Epithelial cell of prostate (primary cell): ENCODE results near the gene KCNQ1.

Experiments
- DNase-seq: peaks from one replicate; pipeline ENCODE4 v3.0.0-alpha.2; 2011; ENCODE audit warnings: low read depth, low spot score
- H3K27ac ChIP-seq: fragments of 450-650 bp; 2 replicates; pipeline ENCODE4 v1.5.1; 2017; ENCODE audit warnings: mild to moderate bottlenecking

The KCNQ1 gene

DNA sequence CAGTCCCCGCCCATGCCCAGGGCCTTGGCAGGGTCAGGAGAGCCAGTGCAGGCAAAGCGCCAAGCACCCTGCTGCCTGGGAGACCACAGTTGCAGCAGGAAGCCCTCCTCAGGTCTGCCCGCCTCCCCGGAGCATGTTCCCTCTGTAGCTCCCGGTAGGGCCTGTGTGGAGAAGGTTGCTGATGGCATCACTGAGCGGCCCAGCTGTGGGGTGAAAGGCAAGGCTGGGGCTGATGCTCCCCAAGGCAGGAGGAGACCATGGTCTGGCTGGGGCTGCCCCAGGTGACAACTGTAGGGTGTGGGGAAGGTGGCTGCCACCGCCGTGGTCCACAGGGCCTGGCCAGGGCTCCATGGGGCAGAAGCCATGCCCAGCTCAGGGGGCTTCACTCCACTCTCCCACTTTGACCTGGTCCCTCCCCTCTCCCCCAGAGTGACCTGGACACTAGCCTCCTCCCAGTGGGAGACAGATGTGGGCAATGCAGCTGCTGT lies 387.8 kb downstream of the KCNQ1 start:
- no peak overlapping the region for H3K27ac ChIP-seq
- DNase-seq, result no peak

DNA sequence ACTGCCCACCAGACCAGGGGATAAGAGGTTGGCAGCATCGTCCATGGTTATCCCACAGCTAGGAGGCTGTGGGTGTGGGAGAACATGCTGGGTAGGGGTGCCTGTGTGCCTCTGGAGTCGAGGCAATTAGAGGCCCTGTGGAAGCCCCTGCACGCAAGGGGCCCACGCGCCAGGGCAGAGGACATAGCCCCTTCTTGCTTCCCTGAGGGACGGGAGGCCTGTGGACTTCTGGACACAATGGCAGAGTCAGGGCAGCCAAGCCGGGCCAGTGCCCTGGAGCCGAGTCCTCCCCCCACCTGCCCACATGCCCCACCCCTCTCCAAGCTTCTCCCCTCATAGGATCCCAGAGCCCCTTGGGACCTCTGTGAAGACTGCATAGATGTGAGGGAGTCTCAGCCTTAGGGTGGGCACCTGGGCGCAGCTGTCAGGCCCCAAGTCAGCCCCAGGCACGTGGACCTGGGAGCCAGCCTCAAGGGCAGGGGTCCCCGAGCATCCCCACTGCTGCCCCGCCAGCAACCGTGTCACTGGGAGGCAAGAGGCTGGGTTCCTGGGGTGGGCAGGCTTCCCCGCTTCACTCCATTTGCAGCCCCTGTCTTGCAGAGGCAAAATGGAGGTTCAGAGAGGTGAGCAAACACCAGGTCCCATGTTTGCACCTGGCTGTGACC lies 388.4 kb downstream of the KCNQ1 start:
- no peak overlapping the region for H3K27ac ChIP-seq
- no peak for DNase-seq

DNA sequence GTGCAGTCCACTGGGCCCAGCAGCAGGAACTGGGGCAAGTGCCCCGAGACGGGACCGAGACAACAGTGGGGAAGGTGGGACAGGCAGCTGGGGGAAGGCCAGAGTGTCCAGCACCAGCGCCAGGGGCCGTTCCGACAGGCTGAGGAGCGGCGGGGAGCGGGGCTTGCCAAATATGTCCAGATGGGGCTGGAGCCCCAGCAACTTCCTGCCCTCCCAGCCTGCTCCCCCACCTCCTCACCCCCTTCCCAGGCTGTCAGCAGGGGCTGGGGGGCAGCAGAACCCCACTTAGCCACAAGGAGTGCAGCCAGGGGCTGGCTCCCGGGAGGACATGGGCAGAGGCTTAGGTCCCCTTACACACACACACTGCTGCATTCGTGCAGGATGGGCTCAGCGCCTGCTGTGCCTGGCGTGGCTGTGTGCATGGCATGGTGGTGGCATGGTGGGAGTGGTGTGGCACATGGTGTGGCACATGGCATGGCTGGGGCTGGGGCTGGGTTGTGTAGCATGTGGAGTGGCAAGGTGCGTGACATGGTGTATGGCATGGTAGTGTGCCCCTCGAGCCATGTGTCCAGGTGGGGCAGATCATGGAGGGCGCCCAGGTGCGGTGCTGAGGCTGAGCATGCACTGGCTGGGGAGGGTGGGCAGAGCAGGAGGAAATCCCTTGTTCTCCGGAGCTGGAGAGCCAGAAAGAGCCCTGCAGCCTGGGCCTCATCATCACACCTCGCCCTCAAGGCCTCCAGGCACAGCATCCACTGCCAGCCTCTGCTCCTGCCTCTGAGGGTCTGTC lies 389.1 kb downstream of the KCNQ1 start:
- DNase-seq, result no peak
- no peak overlapping the region for H3K27ac ChIP-seq

DNA sequence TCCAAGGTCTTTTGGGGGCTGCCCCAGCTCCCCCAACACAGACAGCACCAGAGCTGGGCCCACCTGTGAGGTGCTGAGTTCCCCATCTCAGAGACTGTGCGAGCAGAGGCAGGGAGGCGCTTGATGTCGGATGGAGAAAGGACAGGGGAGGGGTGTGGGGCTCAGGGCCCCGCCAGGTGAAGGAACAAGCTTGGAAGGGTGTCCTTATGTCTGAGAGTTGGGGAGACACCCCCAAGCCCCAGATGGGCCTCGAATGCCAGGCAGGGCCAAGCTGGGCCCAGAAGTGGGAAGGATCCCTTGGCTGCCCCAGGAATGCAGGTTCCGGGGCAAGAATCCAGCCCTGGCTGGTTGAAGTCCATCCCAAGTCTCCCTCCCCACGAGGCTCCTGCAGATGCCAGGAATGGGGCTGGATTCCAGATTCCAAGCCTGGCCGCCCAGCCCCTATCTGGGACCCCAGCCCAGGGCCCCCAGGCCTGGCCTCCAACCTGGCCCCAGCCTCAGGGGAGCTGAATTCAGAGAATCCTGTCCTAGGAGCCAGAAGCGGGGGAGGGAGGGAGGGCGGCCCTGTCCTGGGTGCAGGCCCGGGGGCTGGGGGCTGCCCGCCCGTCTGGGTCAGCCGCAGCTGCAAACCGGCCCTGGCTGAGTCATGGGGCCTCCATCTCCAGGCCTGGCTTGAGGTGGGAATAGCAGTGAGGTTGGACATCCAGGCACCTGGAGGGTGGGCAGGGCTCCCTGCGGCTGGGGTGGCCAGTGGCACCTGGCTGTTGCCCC lies 389.9 kb downstream of the KCNQ1 start:
- H3K27ac ChIP-seq, result no peak overlapping the region

DNA sequence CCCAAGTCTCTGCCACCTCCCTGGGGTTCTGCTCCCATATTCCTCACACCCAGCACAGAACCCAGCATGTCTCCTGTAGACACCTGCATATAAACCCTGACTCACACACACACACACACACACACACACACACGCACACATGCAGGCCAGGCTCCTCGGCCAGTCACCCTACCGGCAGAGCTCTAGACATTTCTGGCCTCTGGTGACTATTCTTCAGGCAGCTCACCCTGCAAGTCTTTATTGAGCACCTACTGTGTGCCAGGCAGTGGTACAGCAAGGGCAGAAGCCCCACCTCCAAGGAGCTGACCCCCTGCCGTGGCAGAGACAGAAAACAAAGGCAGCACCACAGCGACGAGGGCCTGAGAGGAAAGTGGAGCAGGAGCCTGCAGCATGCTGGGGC lies 390.5 kb downstream of the KCNQ1 start:
- peak; percentile 29 for DNase-seq
- no peak overlapping the region for H3K27ac ChIP-seq

More for the DNA sequence above, 389.9 kb downstream of the KCNQ1 start:
- no peak for DNase-seq

DNA sequence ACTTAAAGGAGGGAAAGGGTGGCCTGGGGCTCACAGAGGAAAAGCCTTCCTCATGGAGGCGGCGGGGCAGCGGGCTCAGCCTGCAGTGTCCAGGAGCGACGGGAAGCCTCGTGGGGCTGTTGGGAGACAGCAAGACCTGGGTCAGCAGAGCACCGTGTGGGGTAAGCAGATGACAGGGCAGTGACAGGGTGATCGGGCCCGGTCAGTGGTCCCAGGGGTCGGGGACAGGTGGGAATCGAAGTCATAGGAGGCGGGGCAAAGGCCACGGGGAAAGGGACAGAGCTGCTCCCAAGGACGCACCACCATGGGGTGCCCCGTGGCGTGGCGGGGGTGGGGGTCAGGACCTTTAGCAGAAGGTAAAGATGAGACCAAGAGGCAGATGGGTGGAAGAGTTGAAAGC lies 390.9 kb downstream of the KCNQ1 start:
- H3K27ac ChIP-seq, result no peak overlapping the region
- DNase-seq, result no peak

DNA sequence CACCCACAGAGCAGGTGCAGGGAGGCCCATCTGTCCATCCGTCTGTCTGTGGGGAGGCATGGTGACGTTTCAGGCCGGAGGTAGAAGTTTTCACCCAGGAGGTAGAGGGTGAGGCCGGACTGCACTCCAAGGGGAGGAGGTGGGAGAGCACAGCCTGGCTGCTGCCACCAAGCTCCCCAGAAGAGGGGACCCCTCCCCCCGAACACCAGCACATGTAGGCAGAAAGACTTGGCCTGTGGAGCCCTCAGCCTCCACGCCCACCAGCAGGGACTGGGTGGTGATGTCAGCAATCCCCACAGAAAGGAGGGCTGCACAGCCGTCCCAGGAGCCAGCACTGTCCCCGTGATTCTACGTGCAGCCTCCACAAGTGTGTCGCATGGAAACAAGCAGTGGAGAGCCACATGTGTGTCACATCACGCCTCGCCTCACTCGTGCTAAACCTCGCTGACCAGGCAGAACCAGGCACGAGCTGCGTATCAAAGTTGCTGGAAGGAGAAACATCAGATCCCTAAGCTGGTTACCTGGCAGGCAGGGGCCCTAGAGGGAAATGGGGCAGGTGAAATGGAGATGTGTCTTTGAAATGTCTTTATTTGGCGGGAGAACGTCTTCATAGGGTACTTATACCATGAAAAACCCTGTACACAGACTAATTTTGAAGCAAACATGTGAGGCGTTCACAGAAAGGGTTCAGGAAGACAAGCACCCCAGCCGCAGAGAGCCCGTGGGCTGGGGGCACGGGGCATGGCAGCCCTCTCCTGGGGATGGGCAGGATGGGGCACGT lies 391.7 kb downstream of the KCNQ1 start:
- DNase-seq, result no peak

DNA sequence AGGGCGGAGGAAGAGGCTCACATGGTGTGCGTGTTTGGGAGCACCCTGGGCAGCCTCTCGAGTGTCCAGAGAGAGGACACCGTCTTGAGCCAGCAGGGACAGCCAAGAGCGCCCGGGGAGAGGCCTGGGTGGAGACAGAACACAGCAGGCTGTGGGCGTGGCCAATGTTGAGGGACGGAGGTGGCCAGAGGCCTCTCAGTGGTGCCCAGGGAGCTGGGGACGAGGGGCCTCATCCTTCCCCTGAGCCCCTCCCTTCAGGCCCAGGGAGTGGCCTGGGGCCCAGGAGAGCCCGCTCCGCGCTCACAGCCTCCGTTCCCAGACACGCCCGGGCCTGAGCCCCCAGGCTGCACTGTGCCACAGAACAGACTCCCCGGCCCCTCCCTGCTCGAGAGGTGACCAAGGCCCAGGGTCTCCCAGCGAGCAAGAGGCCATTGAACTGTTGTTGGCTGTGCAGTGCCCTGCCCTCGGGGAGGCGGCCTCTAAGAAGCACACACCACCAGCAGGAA lies 392.3 kb downstream of the KCNQ1 start:
- no peak overlapping the region for H3K27ac ChIP-seq
- DNase-seq, result no peak

More for the DNA sequence above, 391.7 kb downstream of the KCNQ1 start:
- H3K27ac ChIP-seq, result no peak overlapping the region

DNA sequence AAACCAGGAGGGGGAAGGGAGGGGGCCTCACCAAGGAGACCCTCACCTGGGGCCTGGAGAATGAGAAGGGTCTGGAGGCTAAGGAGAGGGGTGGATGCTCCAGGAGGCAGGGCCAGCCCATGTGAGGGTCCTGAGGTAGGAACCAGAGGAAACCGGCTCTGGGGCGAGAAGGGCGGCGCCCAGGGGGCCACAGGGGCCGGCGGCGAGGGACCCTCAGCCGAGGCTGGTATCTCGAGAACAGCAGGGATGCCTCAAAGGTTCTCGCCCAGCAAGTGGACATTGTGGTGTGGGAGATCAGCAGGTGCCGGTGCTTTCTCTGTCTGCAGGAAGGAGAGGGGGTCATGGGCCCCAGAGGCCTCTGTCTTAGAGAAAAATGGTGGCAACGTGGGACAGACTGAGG lies 392.8 kb downstream of the KCNQ1 start:
- H3K27ac ChIP-seq, result no peak overlapping the region
- no peak for DNase-seq

DNA sequence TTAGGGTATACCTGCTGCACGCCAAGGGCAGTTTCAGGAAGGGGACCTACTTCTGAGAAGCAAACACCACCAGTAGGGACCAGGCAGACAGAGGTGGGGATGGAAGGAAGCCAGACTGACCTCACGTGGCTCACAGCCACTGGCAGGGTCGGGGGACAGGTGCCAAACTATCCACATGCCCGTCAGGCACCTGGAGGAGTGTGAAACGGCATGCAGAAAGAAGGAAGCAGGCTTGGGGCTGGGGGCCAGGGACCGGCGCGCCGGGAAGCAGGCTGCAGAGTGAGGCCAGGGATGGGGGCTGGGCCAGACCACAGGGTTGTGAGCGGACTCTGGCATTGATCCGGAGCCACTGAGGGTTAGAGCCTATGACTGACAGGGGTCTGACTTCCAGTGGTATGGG lies 393.3 kb downstream of the KCNQ1 start:
- no peak overlapping the region for H3K27ac ChIP-seq
- no peak for DNase-seq

DNA sequence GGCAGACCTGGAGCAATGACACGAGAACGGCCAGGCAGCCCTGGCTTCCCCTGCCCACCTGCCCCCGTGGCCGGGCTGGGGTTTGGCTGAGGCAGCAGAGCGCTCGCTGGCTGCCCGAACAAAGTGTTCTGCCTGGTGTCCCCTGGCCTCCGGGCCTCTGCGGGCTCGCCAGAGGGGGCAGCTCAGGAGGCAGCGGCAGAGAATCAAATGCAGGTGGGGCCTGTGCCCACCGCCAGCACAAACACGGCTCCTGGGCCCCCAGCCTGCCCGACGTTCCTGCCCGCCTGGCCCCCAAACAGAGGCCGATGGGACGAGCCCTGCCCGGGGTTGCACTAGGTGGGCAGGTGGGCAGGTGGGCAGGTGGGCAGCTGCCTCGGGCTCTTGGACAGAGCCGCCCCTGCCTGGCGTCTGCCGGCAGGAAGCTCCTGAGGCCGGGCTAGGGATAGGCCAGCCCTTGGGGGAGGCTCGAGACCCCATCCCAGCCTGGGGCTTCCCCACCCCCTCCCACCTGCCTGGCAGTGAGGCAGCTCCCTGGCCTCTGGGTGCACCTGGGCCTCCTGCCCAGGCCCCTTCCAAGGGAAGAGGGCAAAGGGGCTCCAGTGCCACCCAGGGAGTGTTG lies 394.0 kb downstream of the KCNQ1 start:
- no peak overlapping the region for H3K27ac ChIP-seq
- no peak for DNase-seq

DNA sequence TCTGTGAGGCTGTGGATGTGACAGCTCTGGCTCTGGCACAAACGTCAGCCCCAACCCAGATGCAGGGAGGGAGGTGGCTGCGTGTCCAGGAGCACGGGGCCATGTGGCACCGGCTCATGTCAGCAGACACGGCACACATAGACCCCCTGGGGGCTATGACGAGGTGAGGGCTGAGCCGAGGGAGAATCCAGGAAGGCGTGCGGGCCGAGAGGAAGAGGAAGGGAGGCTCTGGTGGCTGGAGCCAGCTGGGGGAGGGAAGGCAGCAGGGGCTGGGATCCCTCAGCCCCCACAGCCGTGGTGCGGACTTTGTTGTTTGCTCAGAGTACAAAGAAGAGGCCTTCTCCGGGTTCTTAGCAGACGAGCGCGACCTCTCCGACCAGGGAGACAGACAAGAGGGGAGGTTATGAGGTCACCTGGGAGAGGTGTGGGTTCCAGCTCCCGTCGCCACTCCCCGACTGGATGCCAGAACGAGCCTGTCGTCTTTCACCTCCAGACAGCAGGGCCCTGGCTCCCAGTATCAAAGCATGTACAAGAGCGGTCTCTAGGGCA lies 394.7 kb downstream of the KCNQ1 start:
- no peak for DNase-seq
- H3K27ac ChIP-seq, result no peak overlapping the region

DNA sequence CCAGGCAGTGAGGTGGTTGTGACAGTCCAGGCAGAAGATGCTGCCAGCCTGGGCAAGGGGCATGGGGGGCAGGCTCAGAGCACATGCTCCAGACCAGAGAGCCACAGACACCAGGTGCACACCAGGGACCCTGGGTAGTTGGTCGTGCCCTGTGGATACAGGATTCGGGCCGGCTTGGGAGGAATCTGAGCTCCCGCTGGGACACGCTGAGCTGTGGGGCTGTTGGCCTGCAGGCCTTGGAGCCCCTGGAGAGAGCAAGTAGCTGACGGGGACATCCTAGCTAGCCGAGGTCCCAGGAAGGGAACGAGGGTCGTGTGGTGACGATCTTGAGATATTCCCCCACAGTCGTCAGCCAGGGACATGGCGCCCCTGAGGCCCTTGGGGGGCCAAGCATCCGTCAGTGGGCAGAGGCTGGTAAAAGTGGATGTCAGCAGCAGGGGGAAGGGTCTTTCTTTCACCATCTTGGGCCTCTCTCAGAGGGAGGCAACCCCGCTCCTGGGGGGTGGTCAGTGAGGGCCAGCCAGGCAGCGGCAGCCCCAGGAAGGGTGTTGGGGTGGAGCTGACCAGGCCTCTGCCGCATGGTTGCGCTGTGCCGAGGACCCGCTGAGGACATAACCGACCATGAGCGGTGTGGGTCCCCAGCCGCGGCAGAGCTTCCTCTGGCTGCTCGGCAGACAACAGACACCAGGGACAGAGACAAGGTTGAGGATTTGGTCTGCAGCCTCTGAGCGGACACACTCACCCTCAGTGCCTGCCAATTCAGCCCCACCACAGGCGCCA lies 396.8 kb downstream of the KCNQ1 start:
- no peak for DNase-seq
- H3K27ac ChIP-seq, result no peak overlapping the region

DNA sequence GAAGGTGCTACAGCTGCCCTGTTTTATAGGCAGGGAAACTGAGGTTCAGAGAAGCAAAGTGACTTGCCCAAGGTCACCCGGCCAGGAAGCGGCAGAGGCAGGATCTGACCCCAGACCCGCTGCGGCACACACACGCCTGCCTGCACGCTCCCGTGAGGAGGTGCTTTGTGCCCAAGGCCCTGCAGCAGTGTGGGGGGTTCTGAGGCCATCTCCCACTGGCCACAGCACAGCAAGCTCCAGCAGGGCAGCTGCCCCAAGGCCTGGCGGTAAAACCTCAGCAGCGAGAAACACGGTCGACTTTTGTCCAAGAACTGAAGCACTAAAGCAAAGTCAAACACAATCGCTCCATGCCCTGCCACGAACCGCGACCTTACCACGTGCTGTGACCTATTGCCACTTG lies 398.1 kb downstream of the KCNQ1 start:
- no peak for DNase-seq
- no peak overlapping the region for H3K27ac ChIP-seq

DNA sequence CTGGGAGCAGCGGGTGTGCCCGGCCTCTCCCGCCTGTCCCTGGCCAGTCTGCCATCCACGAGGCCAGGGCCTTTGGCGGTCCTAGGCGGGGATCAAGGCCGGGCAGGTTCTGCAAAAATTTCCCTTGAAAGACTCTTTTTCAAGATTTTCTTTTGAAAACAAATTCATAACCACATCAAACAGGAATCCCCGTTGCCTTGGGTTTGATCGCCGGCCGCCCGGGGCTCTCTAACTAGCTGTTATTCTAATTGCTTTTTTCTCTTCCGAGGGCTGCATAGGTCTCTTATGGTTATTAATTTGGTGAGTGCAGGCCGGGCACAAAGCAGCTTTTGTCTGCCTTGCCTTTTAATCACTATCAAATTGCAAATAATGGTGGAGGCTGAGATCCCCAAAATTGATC lies 398.7 kb downstream of the KCNQ1 start:
- no peak for DNase-seq

DNA sequence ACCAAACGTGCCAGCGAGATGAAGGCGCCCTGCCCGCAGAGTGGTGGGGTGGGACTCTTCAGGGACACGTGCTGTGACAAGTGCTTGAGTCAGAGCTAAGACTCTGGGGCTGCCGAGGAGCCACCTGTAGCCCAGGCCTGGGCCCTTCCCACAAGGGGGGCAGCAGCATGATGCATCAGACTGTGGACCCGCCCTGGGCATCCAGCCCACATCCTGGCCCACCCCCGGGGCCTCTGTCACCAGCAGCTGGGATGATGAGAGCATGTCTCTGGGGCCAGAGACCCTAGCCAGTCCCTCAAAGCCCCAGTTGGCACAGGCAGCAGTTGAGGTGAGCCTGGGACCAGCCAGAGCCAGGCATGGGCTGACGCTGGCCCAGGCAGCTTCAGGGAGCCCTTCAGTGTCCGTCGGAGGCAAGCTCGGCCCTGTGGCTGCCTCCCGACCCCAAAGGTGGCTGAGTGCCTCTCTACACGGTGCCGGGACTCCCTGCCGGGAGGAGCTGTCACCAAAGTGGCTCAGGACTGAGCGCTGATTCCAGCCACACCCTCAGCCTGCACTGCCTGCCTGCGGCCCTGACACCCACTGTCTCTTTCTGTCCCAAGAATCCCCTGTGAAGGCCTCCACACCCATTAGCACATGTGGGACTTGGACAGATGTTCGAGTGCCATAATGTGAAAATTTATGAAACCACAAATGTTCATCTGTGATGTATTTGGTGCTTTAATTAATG lies 399.5 kb downstream of the KCNQ1 start:
- H3K27ac ChIP-seq, result no peak overlapping the region
- no peak for DNase-seq

More for the DNA sequence above, 398.7 kb downstream of the KCNQ1 start:
- H3K27ac ChIP-seq, result no peak overlapping the region

DNA sequence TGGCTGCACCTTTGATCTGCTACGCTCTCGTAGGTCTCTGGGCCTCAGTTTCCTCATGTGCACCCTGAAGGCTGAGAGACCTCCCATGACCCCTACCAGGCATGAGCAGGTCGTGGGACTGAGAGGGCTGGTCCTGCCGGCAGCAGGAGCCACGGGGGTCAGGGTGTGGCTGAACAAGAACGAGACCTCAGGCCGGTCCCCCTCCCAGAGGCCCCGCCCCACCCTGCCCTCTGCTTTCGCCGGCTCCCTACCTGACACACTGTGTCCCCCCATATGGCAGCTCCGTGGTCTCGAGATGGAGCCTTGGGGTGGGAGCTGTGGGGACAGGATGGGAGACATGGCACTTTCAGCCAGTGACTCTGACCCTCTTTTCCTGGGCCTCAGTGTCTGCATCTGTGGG lies 400.2 kb downstream of the KCNQ1 start:
- DNase-seq, result no peak
- no peak overlapping the region for H3K27ac ChIP-seq

DNA sequence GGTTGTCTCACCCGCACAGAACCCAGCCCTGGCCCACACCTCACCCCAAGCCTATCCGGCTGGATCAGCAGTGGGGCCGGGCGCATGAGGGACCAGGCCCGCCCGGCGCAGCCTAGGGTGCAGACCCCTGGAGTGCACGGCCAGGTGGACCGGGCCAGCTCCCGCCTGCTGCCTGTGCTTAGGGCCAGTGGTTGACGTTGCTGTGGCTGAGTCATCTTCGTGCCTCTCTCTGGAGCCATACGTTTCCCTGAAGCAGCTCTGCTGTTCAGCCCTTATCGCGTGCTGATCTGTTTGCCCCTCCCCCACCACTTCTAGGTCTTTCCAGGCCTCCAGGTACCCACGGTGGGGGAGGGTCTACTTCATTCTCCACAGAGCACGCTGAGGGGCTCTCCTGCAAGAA lies 401.2 kb downstream of the KCNQ1 start:
- no peak for DNase-seq
- H3K27ac ChIP-seq, result no peak overlapping the region
